HCT116 (cell line): ENCODE data around the gene ADGRB3.

Experiments used
- CTCF ChIP-seq, 3 experiments: fragments of 200-600 bp in 1 of 3; sonication (generic) in 1 of 3; IDR thresholded peaks in 2 of 3; conservative IDR thresholded peaks in 1 of 3; 2 replicates each; pipeline ENCODE4 v1.5.1; 2012 to 2017; ENCODE audit warnings: low read depth in 2 of 3, low read length in 2 of 3, antibody characterized with exemption in 1 of 3, borderline replicate concordance in 1 of 3, control low read depth in 1 of 3, mild to moderate bottlenecking in 1 of 3, mixed read lengths in 1 of 3, mixed run types in 1 of 3, moderate library complexity in 1 of 3; ENCODE audit not compliant: insufficient read depth in 1 of 3
- EZH2 ChIP-seq: fragments of 200-600 bp; sonication (generic); IDR thresholded peaks from 2 replicates; pipeline ENCODE4 v1.6.1; 2017; ENCODE audit warnings: antibody characterized with exemption, mixed run types
- POLR2AphosphoS5 ChIP-seq: IDR thresholded peaks from 2 replicates; pipeline ENCODE4 v1.6.1; 2011; ENCODE audit warnings: mild to moderate bottlenecking, low read depth, low read length, moderate library complexity

- no peak for TF ChIP-seq CTCF (IDR thresholded peaks at IDR 0.05 in 2 of 3, conservative IDR thresholded peaks at IDR 0.05 in 1 of 3; ENCODE audit: borderline replicate concordance in 1 of 3, insufficient read depth in 1 of 3, low read depth in 2 of 3, low read length in 2 of 3)
- no peak for TF ChIP-seq EZH2
- TF ChIP-seq POLR2AphosphoS5: no peak
Observed at GRCh38 chr6:69263297-69263696, 628.2 kb downstream of the ADGRB3 start.
